ELR (cell line): Measurements from ENCODE around the gene MTRR.
"Not testable (repeated sequence)": the region's sequence is repeated elsewhere in the genome, so short reads cannot be mapped to it uniquely, and the experiment has no call there.

Experiments used
- DNase-seq: peaks from one replicate; pipeline ENCODE4 v3.0.0-alpha.2; 2015; ENCODE audit warnings: low read depth

MTRR gene

GRCh38 chr5:7897014-7897600, 28.2 kb downstream of the MTRR start:
- DNase-seq = peak; percentile 79

GRCh38 chr5:7902201-7902600, 33.3 kb downstream of the MTRR start:
- DNase-seq = peak; percentile 22

- no peak for DNase-seq
Observed at GRCh38 chr5:7902666-7903625, 34.0 kb downstream of the MTRR start.

GRCh38 chr5:7904170-7904569, 35.2 kb downstream of the MTRR start:
- peak; percentile 93 for DNase-seq

- DNase-seq = no peak
Observed at GRCh38 chr5:7907612-7908011, 38.7 kb downstream of the MTRR start.

GRCh38 chr5:7908317-7908716, 39.4 kb downstream of the MTRR start:
- DNase-seq = no peak

- no peak for DNase-seq
Observed at GRCh38 chr5:7910738-7911428, 41.9 kb downstream of the MTRR start.

- not testable (repeated sequence) for DNase-seq
Observed at GRCh38 chr5:7911429-7911771, 42.5 kb downstream of the MTRR start.

- DNase-seq = peak; percentile 25
Observed at GRCh38 chr5:7916171-7916804, 47.3 kb downstream of the MTRR start.

GRCh38 chr5:7917130-7918123, 48.5 kb downstream of the MTRR start:
- DNase-seq = no peak

GRCh38 chr5:7925961-7926695, 57.2 kb downstream of the MTRR start:
- peak; percentile 92 for DNase-seq

GRCh38 chr5:7926720-7927119, 57.8 kb downstream of the MTRR start:
- no peak for DNase-seq

GRCh38 chr5:7927466-7928375, 58.8 kb downstream of the MTRR start:
- peak; percentile 74 for DNase-seq

GRCh38 chr5:7930011-7930410, 61.1 kb downstream of the MTRR start:
- DNase-seq = no peak

GRCh38 chr5:7941692-7942091, 72.7 kb downstream of the MTRR start:
- DNase-seq = no peak

- no peak for DNase-seq
Observed at GRCh38 chr5:7947301-7947700, 78.4 kb downstream of the MTRR start.
